ENCODE data around the gene TPSAB1. TPM values are rescaled to one million over a fixed set of nuclear protein-coding genes. Genes with fewer than 3 reads are reported as not detected.

Gene TPSAB1
- total and polyA plus RNA-seq, 12 donors, result 0.11 to 4.8 (median 0.93) TPM; not detected in 3

GRCh38 chr16:1279945-1280589 is 39.6 kb downstream of the TPSAB1 start:
- H3K27me3 ChIP-seq, result peaks cover 14% of the 10 kb centered on the region

GRCh38 chr16:1280783-1281182 is 40.3 kb downstream of the TPSAB1 start:
- Histone ChIP-seq H3K27ac (no peak overlapping the region), H3K4me1 (replicated peaks in 1 of 2) (no peaks in the 10 kb centered on the region), H3K4me3 (no peak overlapping the region), H3K36me3 (replicated peaks in 1 of 2) (no peaks in the 10 kb centered on the region), H3K9me3 (replicated peaks in 1 of 3) (no peaks in the 10 kb centered on the region), H3K27me3 (peaks cover 14% of the 10 kb centered on the region)
- 62 to 82% (median 74%) methylated on average over 4 to 8 of the region's 8 CpGs for WGBS, 4 donors
- intact Hi-C loops (cut with DNase I), result no loop called here
- TF ChIP-seq CTCF (IDR thresholded peaks at IDR 0.05) (no peak), POLR2A (IDR thresholded peaks at IDR 0.05) (no peak)
- DNase-seq, result no peak

More at GRCh38 chr16:1279945-1280589, 39.6 kb downstream of the TPSAB1 start:
- Histone ChIP-seq H3K4me3 (no peak overlapping the region), H3K9me3 (replicated peaks in 1 of 3) (no peaks in the 10 kb centered on the region), H3K4me1 (replicated peaks in 1 of 2) (no peaks in the 10 kb centered on the region), H3K36me3 (replicated peaks in 1 of 2) (no peaks in the 10 kb centered on the region), H3K27ac (no peak overlapping the region)
- TF ChIP-seq CTCF (IDR thresholded peaks at IDR 0.05) (no peak), POLR2A (IDR thresholded peaks at IDR 0.05) (no peak)
- WGBS, 4 donors, result 80 to 85% (median 82%) methylated on average over 4 to 29 of the region's 29 CpGs
- no peak for DNase-seq
- intact Hi-C loops (cut with DNase I), result no loop called here

- WGBS, 4 donors, result 66 to 78% (median 71%) methylated on average over 15 to 16 of the region's 16 CpGs
- DNase-seq, result no peak
- Histone ChIP-seq H3K4me1 (replicated peaks in 1 of 2) (no peaks in the 10 kb centered on the region), H3K27me3 (peaks cover 20% of the 10 kb centered on the region), H3K27ac (no peak overlapping the region), H3K9me3 (replicated peaks in 1 of 3) (no peaks in the 10 kb centered on the region), H3K36me3 (replicated peaks in 1 of 2) (no peaks in the 10 kb centered on the region), H3K4me3 (no peak overlapping the region)
- intact Hi-C loops (cut with DNase I), result no loop called here
- TF ChIP-seq CTCF (IDR thresholded peaks at IDR 0.05) (no peak), POLR2A (IDR thresholded peaks at IDR 0.05) (no peak)
Observed at GRCh38 chr16:1281517-1281916, 41.0 kb downstream of the TPSAB1 start.

- intact Hi-C loops (cut with DNase I), result no loop called here
Observed at GRCh38 chr16:1282324-1282973, 41.9 kb downstream of the TPSAB1 start.

More at GRCh38 chr16:1282324-1282973, 41.9 kb downstream of the TPSAB1 start:
- Histone ChIP-seq H3K9me3 (replicated peaks in 1 of 3) (no peaks in the 10 kb centered on the region), H3K27me3 (peaks cover 21% of the 10 kb centered on the region), H3K27ac (no peak overlapping the region), H3K36me3 (replicated peaks in 1 of 2) (no peaks in the 10 kb centered on the region), H3K4me3 (no peak overlapping the region), H3K4me1 (replicated peaks in 1 of 2) (no peaks in the 10 kb centered on the region)
- no peak for DNase-seq
- TF ChIP-seq POLR2A (IDR thresholded peaks at IDR 0.05), result no peak
- no peak for TF ChIP-seq CTCF (IDR thresholded peaks at IDR 0.05)
- 72 to 81% (median 79%) methylated on average over 14 to 17 of the region's 17 CpGs for WGBS, 4 donors
